Head of caudate nucleus (tissue), 42 donors: ENCODE data around the gene DUSP2.
A peak's percentile ranks its signal among the peaks of the same experiment; 100 is the strongest.

Experiments used
- DNase-seq, 42 donors: peaks; one replicate each; pipeline versions ENCODE4 v3.0.0 to v3.0.0-alpha.2; 2020 to 2021; ENCODE audit warnings: mixed read lengths in 7 of 42
- intact Hi-C: fragments of 100-400 bp; cut with DNase I; formaldehyde crosslinking; loops from one replicate; pipeline ENCODE4 v1.15.0; 2022

The DUSP2 gene

DNA sequence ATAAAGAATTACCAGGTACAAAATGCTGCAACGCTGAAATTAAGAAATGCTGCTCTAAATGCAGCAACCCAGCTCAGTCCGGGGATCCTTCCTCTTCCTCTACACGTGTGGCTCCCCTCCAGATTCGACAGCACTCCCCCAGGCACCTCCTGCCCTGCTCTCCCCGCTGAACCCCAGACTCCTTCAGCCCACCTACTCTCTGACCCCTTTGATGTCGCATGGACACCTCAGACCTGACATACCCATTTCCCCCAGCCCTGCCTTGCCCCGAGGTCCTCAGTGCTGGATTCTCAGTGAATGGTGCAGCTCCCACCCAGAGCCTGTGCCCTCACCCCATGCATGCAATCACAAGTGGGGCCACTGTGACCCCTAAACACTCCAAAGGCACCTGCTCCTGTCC lies 24.2 kb downstream of the DUSP2 start:
- intact Hi-C loops, result no loop called here
- DNase-seq, result no peak

DNA sequence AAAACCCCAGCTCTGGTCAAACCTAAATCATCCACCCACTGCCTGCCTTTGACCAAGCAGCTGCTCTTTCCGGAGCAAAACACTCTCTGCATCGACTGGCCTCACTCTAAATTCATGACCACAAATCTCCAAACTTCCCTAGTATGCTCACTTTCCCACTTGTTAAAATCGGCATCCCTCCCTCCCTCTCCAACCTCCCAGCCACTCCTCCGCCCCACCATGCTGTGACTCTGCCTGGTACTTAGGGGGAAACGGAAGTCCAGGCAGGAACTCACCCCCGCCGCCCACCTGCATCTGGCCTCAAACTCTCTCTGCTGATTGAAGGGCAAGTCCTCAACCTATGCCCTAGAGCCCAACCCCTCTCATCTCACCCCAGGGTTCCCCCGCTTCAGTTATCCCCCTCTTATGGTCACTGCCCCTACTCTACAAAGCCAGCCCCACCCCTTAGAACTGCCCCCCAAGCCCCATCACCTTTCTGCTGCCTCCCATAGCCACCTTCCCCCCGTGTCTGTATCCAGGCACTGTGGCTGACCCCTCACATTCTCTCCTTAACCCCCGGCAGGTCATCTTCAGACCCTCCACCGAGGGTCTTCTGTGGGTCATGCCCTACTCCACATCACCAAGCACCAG lies 25.0 kb downstream of the DUSP2 start:
- intact Hi-C loops, result no loop called here
- DNase-seq, result no peak

- DNase-seq, result no peak
- intact Hi-C loops, result loop anchor here (10.0 kb wide), 1 partner anchor 95 kb away; no protein-coding TSS in a partner anchor
Measured at GRCh38 chr2:96119389-96119751, 25.9 kb downstream of the DUSP2 start.

DNA sequence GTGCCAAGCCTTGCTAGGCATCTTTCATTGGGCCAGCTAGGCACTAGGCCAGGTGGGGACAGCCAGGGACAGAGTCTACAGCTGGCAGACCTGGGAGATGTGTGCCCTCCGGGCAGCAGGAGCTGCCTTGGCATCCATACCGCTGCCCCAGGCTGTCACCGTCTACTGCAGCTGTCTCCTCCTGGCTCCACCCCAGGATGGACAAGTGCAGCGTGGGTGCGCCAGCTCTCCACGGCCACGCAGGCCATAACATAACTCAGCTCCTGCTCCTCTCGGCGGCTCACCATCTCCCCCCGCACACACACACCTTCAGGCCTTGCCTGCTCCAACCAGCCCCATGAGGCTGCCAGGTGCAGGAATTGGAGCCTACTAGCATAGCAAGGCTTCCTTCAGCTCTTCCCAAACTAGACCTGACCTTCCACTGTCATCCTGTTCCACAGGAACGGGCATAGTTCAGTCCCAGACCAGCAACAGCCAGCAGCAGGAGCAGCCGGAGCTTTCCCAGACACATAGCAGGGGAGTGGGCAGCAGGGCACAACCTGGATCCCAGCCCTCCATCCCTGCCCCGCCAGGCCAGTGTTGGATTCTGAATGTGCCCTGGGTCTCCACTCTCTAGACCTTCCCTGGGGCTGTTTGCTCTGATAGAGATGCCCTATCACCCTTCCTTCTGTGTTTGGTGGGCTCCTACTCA lies 26.4 kb downstream of the DUSP2 start:
- intact Hi-C loops, result loop anchor here (10.0 kb wide), 1 partner anchor 94 kb away; no protein-coding TSS in a partner anchor

DNA sequence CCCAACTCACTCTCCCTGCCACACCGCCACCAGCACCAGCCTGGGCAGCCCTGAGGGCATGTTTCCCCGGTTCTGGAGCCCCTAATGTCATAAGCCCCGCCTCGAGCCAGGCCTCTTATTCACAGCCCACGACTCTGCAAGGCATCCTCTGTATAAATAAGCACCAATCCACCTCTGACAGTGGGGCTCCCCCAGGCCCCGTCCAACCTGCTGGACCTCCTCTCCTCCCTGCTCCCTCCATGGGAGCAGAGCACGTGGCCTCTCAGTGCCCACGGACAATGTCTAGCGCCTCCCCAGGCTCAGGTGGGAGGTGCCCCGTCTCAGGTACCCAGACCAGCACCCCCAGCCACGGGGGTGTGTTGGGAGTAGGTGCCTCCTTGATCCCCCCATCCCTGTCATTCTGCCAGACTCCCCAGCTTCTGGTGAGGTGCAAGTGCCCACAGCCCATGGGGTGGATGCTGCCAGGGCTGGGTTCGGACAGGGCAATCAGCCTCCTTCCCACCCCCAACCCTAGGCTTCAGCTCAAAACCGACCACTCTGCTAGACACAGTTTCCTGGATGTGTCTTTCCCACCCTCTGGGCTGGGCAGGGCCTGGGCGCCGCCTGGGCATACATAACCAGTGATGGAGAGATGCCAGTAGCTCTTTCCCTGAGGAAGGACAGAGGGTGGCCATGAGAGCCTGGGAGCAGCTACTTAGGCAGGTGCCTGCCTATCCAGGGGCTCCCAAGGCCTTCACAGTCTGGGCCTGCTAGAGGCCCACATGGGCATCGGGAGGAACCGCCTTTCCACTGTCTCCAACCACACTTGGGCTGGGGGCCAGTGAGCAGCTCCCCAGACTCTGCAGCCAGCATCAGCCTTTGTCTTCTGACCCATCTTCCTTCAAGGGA lies 27.3 kb downstream of the DUSP2 start:
- intact Hi-C loops, result loop anchor here (10.0 kb wide), 1 partner anchor 93 kb away; no protein-coding TSS in a partner anchor
- no peak for DNase-seq

More for the DNA sequence above, 26.4 kb downstream of the DUSP2 start:
- no peak for DNase-seq

DNA sequence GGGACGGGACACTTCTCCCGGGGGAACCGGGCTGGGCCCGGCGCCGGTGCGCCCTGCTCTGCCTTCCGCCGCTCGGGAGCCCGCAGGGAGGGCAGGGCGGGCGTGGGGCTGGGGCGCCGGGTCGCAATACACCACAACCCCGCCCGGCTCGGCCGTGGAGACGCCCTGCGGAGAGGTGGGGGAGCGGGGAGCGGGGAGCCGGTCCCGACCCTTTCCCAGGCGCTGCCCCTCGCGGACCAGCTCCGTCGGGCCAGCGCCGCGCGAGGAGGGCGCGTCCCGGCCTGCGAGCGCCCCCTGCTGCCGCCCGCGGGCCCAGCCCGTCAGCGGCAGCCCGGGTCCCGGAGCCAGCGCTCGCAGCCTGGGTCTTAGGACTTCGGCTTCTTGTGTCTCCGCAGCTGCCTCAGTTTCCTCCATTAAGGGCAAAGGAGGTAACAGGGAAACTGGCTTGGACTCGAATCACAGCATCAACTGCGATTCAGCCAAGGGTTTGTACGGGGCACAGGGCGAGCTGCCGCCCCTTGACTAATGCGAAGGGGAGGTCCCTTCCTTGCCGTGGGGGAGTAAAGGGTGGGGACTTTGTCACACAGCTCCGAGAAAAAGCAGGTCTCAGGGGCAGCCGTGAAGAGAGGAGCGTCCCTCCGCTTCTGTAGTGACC lies 28.2 kb downstream of the DUSP2 start:
- peak in 39 of 42 donors; percentile 17 to 82 (median 59) for DNase-seq
- intact Hi-C loops, result loop anchor here (10.0 kb wide), 1 partner anchor 92 kb away; no protein-coding TSS in a partner anchor

- intact Hi-C loops, result loop anchor here (10.0 kb wide), 1 partner anchor 92 kb away; no protein-coding TSS in a partner anchor
- peak in 25 of 42 donors; percentile 17 to 73 (median 42) for DNase-seq
Measured at GRCh38 chr2:96116424-96116878, 28.8 kb downstream of the DUSP2 start, which contains the start of gene ADRA2B. Gene ADRA2B (minus strand): TSS chr2:96116571. CDS start chr2:96116149, 422 bp downstream.

GRCh38 chr2:96115631-96116423 lies 29.4 kb downstream of the DUSP2 start:
- intact Hi-C loops, result loop anchor here (10.0 kb wide), 1 partner anchor 91 kb away; no protein-coding TSS in a partner anchor

DNA sequence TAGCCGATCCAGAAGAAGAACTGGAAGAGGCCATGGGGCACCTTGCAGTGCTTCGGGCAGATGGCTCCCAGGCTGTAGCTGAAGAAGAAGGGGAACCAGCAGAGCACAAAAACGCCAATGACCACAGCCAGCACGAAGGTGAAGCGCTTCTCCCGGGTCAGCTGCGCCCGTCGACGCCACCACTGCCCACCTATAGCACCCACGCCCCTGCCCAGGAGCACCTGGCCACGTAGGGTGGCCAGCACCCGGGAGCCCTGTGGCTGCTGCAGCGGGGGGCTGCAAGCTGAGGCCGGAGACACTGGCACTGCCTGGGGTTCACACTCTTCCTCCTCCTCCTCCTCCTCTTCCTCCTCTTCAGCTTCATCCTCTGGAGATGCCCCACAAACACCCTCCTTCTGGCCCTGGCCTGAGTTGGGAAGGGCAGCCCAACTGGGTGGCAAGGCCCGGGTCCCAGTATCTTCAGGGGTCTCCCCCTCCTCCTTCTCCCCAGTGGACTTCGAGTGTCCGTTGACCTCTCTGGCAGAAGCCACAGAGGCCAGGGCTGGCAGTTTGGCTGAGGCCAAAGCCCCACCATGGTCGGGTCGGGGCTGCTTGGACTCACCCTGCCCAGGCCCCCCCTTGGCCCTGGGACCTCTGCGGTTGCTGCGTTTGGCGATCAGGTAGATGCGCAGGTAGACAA lies 30.2 kb downstream of the DUSP2 start:
- intact Hi-C loops, result loop anchor here (10.0 kb wide), 1 partner anchor 90 kb away; no protein-coding TSS in a partner anchor
- DNase-seq, result no peak

More at GRCh38 chr2:96115631-96116423, 29.4 kb downstream of the DUSP2 start:
- DNase-seq, result no peak

- intact Hi-C loops, result loop anchor here (10.0 kb wide), 1 partner anchor 90 kb away; no protein-coding TSS in a partner anchor
- DNase-seq, result no peak
Measured at GRCh38 chr2:96114546-96114902, 30.7 kb downstream of the DUSP2 start.

- intact Hi-C loops, result loop anchor here (10.0 kb wide), 1 partner anchor 89 kb away; no protein-coding TSS in a partner anchor
Measured at GRCh38 chr2:96113951-96114350, 31.3 kb downstream of the DUSP2 start.

GRCh38 chr2:96113367-96113677 lies 31.9 kb downstream of the DUSP2 start:
- DNase-seq, result no peak
- intact Hi-C loops, result loop anchor here (10.0 kb wide), 1 partner anchor 89 kb away; no protein-coding TSS in a partner anchor

More at GRCh38 chr2:96113951-96114350, 31.3 kb downstream of the DUSP2 start:
- peak in 16 of 42 donors; percentile 15 to 58 (median 35) for DNase-seq

DNA sequence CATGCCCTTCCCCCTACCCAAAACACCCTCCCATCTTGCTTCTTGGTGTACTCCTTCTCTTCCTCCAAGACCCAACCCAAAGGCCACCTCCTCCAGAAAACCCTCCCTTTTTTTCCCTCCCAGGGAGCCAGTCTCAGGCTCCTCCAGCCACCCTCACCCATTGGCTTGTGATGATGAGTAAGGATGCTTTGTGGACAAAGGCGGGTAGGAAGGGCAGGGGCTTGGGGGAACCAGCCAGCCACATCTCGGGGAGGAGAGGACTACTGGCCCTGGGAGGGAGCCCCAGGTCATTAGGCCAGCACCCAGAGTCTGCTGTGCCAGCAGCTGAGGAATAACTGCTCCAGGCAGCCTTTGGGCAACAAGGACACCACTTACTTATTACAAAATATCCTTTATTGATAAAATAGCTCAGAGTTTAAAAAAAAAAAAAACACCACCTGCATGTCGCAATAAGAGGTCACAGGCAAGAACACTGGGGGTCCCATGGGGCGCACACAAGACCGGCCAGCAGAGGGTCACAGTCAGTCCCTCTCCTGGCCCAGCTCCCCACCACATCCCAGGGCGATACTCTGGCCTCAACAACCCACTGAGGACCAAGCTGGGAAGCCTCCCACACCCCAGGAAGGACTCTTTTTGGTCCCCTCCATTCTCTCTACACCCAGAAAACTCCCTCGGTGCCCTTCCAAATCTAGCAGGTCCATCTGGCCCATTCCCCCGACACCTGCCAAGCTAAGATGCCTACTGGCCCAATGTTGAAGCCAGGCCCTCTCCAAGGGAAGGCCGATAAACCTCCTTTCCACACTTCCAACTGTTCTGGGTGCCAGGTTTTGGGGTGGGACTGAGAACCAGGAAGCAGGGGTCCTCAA lies 32.5 kb downstream of the DUSP2 start:
- no peak for DNase-seq
- intact Hi-C loops, result loop anchor here (10.0 kb wide), 1 partner anchor 88 kb away; no protein-coding TSS in a partner anchor

GRCh38 chr2:96111823-96112500 lies 33.3 kb downstream of the DUSP2 start:
- intact Hi-C loops, result loop anchor here (10.0 kb wide), 1 partner anchor 87 kb away; no protein-coding TSS in a partner anchor
- peak in 5 of 42 donors; percentile 26 to 70 (median 39) for DNase-seq

DNA sequence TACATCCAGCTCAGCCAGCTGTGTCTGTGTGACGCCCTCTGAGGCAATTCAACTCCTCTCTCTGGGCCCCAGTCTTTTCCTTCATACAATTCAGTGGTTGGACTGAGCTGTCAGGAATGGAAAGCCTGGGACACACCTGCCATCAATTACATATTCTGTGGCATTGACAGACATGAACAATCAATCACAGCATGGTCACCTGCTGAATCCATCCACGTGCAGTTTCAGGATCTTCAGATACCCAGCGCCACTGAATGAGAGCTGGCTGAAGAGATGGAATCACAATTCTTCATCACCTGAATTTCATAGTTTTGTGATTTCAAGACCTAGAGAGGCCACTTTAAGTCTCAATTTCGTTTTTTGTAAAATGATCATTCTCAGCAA lies 34.0 kb downstream of the DUSP2 start:
- peak in 1 of 42 donors; percentile 20 for DNase-seq
- intact Hi-C loops, result loop anchor here (10.0 kb wide), 1 partner anchor 86 kb away; no protein-coding TSS in a partner anchor
